Measurements from ENCODE around the gene COL11A2. TPM values are rescaled to one million over a fixed set of nuclear protein-coding genes. Genes with fewer than 3 reads are reported as not detected.

COL11A2 gene
- total and polyA plus RNA-seq, 2 experiments from 2014 or later, result 1.6 to 2.7 TPM

DNA sequence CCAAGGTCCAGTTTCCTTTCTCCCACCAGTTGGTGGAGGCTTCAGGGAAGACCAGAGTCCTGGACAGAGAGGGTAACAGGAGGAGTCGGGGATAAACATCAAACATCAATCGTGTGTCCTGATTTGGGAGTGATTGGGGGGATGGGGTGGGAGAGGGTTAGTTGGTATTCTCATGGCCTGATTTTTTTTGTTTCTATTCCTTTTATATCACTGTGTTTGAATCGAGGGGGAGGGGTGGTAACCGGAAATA is 11.8 kb upstream of the COL11A2 start:
- no peak for TF ChIP-seq EZH2phosphoT487 (IDR thresholded peaks at IDR 0.05; ENCODE audit: unreplicated experiment)
- TF ChIP-seq STAT1 (IDR thresholded peaks at IDR 0.05; ENCODE audit: unreplicated experiment), result no peak
- TF ChIP-seq, protein P1, sequence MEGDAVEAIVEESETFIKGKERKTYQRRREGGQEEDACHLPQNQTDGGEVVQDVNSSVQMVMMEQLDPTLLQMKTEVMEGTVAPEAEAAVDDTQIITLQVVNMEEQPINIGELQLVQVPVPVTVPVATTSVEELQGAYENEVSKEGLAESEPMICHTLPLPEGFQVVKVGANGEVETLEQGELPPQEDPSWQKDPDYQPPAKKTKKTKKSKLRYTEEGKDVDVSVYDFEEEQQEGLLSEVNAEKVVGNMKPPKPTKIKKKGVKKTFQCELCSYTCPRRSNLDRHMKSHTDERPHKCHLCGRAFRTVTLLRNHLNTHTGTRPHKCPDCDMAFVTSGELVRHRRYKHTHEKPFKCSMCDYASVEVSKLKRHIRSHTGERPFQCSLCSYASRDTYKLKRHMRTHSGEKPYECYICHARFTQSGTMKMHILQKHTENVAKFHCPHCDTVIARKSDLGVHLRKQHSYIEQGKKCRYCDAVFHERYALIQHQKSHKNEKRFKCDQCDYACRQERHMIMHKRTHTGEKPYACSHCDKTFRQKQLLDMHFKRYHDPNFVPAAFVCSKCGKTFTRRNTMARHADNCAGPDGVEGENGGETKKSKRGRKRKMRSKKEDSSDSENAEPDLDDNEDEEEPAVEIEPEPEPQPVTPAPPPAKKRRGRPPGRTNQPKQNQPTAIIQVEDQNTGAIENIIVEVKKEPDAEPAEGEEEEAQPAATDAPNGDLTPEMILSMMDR (conservative IDR thresholded peaks at IDR 0.05; ENCODE audit: low read depth in 2 of 2), result no peak
- TF ChIP-seq, protein P2, sequence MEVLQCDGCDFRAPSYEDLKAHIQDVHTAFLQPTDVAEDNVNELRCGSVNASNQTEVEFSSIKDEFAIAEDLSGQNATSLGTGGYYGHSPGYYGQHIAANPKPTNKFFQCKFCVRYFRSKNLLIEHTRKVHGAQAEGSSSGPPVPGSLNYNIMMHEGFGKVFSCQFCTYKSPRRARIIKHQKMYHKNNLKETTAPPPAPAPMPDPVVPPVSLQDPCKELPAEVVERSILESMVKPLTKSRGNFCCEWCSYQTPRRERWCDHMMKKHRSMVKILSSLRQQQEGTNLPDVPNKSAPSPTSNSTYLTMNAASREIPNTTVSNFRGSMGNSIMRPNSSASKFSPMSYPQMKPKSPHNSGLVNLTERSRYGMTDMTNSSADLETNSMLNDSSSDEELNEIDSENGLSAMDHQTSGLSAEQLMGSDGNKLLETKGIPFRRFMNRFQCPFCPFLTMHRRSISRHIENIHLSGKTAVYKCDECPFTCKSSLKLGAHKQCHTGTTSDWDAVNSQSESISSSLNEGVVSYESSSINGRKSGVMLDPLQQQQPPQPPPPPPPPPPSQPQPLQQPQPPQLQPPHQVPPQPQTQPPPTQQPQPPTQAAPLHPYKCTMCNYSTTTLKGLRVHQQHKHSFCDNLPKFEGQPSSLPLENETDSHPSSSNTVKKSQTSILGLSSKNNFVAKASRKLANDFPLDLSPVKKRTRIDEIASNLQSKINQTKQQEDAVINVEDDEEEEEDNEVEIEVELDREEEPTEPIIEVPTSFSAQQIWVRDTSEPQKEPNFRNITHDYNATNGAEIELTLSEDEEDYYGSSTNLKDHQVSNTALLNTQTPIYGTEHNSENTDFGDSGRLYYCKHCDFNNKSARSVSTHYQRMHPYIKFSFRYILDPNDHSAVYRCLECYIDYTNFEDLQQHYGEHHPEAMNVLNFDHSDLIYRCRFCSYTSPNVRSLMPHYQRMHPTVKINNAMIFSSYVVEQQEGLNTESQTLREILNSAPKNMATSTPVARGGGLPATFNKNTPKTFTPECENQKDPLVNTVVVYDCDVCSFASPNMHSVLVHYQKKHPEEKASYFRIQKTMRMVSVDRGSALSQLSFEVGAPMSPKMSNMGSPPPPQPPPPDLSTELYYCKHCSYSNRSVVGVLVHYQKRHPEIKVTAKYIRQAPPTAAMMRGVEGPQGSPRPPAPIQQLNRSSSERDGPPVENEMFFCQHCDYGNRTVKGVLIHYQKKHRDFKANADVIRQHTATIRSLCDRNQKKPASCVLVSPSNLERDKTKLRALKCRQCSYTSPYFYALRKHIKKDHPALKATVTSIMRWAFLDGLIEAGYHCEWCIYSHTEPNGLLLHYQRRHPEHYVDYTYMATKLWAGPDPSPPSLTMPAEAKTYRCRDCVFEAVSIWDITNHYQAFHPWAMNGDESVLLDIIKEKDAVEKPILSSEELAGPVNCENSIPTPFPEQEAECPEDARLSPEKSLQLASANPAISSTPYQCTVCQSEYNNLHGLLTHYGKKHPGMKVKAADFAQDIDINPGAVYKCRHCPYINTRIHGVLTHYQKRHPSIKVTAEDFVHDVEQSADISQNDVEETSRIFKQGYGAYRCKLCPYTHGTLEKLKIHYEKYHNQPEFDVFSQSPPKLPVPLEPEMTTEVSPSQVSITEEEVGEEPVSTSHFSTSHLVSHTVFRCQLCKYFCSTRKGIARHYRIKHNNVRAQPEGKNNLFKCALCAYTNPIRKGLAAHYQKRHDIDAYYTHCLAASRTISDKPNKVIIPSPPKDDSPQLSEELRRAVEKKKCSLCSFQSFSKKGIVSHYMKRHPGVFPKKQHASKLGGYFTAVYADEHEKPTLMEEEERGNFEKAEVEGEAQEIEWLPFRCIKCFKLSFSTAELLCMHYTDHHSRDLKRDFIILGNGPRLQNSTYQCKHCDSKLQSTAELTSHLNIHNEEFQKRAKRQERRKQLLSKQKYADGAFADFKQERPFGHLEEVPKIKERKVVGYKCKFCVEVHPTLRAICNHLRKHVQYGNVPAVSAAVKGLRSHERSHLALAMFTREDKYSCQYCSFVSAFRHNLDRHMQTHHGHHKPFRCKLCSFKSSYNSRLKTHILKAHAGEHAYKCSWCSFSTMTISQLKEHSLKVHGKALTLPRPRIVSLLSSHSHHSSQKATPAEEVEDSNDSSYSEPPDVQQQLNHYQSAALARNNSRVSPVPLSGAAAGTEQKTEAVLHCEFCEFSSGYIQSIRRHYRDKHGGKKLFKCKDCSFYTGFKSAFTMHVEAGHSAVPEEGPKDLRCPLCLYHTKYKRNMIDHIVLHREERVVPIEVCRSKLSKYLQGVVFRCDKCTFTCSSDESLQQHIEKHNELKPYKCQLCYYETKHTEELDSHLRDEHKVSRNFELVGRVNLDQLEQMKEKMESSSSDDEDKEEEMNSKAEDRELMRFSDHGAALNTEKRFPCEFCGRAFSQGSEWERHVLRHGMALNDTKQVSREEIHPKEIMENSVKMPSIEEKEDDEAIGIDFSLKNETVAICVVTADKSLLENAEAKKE (CRISPR knock-in tag; IDR thresholded peaks at IDR 0.05), result no peak
- TF ChIP-seq, protein P3, sequence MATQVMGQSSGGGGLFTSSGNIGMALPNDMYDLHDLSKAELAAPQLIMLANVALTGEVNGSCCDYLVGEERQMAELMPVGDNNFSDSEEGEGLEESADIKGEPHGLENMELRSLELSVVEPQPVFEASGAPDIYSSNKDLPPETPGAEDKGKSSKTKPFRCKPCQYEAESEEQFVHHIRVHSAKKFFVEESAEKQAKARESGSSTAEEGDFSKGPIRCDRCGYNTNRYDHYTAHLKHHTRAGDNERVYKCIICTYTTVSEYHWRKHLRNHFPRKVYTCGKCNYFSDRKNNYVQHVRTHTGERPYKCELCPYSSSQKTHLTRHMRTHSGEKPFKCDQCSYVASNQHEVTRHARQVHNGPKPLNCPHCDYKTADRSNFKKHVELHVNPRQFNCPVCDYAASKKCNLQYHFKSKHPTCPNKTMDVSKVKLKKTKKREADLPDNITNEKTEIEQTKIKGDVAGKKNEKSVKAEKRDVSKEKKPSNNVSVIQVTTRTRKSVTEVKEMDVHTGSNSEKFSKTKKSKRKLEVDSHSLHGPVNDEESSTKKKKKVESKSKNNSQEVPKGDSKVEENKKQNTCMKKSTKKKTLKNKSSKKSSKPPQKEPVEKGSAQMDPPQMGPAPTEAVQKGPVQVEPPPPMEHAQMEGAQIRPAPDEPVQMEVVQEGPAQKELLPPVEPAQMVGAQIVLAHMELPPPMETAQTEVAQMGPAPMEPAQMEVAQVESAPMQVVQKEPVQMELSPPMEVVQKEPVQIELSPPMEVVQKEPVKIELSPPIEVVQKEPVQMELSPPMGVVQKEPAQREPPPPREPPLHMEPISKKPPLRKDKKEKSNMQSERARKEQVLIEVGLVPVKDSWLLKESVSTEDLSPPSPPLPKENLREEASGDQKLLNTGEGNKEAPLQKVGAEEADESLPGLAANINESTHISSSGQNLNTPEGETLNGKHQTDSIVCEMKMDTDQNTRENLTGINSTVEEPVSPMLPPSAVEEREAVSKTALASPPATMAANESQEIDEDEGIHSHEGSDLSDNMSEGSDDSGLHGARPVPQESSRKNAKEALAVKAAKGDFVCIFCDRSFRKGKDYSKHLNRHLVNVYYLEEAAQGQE (IDR thresholded peaks at IDR 0.05; ENCODE audit: unreplicated experiment), result no peak
- TF ChIP-seq, protein P4, sequence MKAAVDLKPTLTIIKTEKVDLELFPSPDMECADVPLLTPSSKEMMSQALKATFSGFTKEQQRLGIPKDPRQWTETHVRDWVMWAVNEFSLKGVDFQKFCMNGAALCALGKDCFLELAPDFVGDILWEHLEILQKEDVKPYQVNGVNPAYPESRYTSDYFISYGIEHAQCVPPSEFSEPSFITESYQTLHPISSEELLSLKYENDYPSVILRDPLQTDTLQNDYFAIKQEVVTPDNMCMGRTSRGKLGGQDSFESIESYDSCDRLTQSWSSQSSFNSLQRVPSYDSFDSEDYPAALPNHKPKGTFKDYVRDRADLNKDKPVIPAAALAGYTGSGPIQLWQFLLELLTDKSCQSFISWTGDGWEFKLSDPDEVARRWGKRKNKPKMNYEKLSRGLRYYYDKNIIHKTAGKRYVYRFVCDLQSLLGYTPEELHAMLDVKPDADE (IDR thresholded peaks at IDR 0.05), result no peak
- no peak for TF ChIP-seq ZNF331 (CRISPR knock-in tag; IDR thresholded peaks at IDR 0.05; ENCODE audit: low read depth)
- no peak for TF ChIP-seq JUNB (IDR thresholded peaks at IDR 0.05; ENCODE audit: unreplicated experiment)
- no peak for TF ChIP-seq POLR2AphosphoS5 (IDR thresholded peaks at IDR 0.05; ENCODE audit: low read depth)
- no peak for TF ChIP-seq CREB1 (CRISPR knock-in tag; IDR thresholded peaks at IDR 0.05; ENCODE audit: low read depth)
- peak overlapping the region; percentile 70; the same call in 1 of the 2 replicates for H3K27ac Mint-ChIP-seq
- Histone ChIP-seq H3K9me2 (ENCODE audit: insufficient read depth) (no peaks in the 10 kb centered on the region), H3K79me2 (replicated peaks; ENCODE audit: insufficient read depth) (peaks cover 25% of the 10 kb centered on the region), H3K27ac (ENCODE audit: low read depth) (no peak overlapping the region), H3K4me3 (peak overlapping the region; percentile 98), H3F3A (replicated peaks; ENCODE audit: low read depth) (peaks cover 31% of the 10 kb centered on the region), H3K36me3 (ENCODE audit: insufficient read depth) (peaks cover 11% of the 10 kb centered on the region; the same call in 1 of the 2 replicates), H4K20me1 (replicated peaks; ENCODE audit: insufficient read depth) (peaks cover 18% of the 10 kb centered on the region), H3K4me1 (ENCODE audit: insufficient read depth) (peaks cover 33% of the 10 kb centered on the region), H3K4me2 (peak overlapping the region; percentile 96), H3K27me3 (ENCODE audit: insufficient read depth) (peaks cover 35% of the 10 kb centered on the region), H2AFZ (no peak overlapping the region)
- H3K36me3 Mint-ChIP-seq (ENCODE audit: low read depth), result peaks cover 30% of the 10 kb centered on the region
- peaks cover 39% of the 10 kb centered on the region for H3K27me3 Mint-ChIP-seq (ENCODE audit: insufficient read depth, low read depth, poor library complexity)
- no peaks in the 10 kb centered on the region; the same call in 1 of the 3 replicates for H3K9me3 Mint-ChIP-seq
- DNase-seq (ENCODE audit: low spot score) (no peak), ATAC-seq (no peak)
- peak overlapping the region; percentile 84 for H3K4me3 Mint-ChIP-seq
- peaks cover 60% of the 10 kb centered on the region for H3K4me1 Mint-ChIP-seq

Measured in GM23338 (cell line).